ENCODE data around the gene ENOPH1.
"Not testable (repeated sequence)": the region's sequence is repeated elsewhere in the genome, so short reads cannot be mapped to it uniquely, and the experiment has no call there.

The ENOPH1 gene

GRCh38 chr4:82473621-82474164 is 43.3 kb downstream of the ENOPH1 start:
- no peak for DNase-seq

- not testable (repeated sequence) for DNase-seq
Observed at GRCh38 chr4:82475931-82476330, 45.5 kb downstream of the ENOPH1 start.

- not testable (repeated sequence) for DNase-seq
Observed at GRCh38 chr4:82477469-82477868, 47.1 kb downstream of the ENOPH1 start.

- DNase-seq: no peak
Observed at GRCh38 chr4:82479562-82479961, 49.2 kb downstream of the ENOPH1 start.

GRCh38 chr4:82480771-82481505 is 50.5 kb downstream of the ENOPH1 start:
- no peak for DNase-seq

- no peak for DNase-seq
Observed at GRCh38 chr4:82481506-82481840, 51.1 kb downstream of the ENOPH1 start.

GRCh38 chr4:82482387-82482786 is 52.0 kb downstream of the ENOPH1 start:
- no peak for DNase-seq

GRCh38 chr4:82484996-82485783 is 54.8 kb downstream of the ENOPH1 start:
- no peak for DNase-seq

- no peak for DNase-seq
Observed at GRCh38 chr4:82489076-82489475, 58.7 kb downstream of the ENOPH1 start.

- no peak for DNase-seq
Observed at GRCh38 chr4:82489987-82490386, 59.6 kb downstream of the ENOPH1 start.

GRCh38 chr4:82491251-82491960 is 61.0 kb downstream of the ENOPH1 start:
- no peak for DNase-seq

GRCh38 chr4:82493721-82494425 is 63.5 kb downstream of the ENOPH1 start:
- DNase-seq: no peak

- no peak for DNase-seq
Observed at GRCh38 chr4:82495666-82496065, 65.3 kb downstream of the ENOPH1 start.

GRCh38 chr4:82496349-82496748 is 66.0 kb downstream of the ENOPH1 start:
- DNase-seq: no peak

- no peak for DNase-seq
Observed at GRCh38 chr4:82499738-82500434, 69.5 kb downstream of the ENOPH1 start.

- DNase-seq: no peak
Observed at GRCh38 chr4:82500435-82501153, 70.2 kb downstream of the ENOPH1 start.

GRCh38 chr4:82501154-82501442 is 70.7 kb downstream of the ENOPH1 start:
- DNase-seq: no peak

GRCh38 chr4:82508011-82508410 is 77.6 kb downstream of the ENOPH1 start:
- no peak for DNase-seq

GRCh38 chr4:82508806-82509428 is 78.5 kb downstream of the ENOPH1 start:
- no peak for DNase-seq

- DNase-seq: no peak
Observed at GRCh38 chr4:82510216-82510615, 79.8 kb downstream of the ENOPH1 start.

All from inflammatory macrophage treated with lipopolysaccharide for 4 hours (primary cell).